ENCODE measurements around the gene SH3RF3.

Gene SH3RF3

DNA sequence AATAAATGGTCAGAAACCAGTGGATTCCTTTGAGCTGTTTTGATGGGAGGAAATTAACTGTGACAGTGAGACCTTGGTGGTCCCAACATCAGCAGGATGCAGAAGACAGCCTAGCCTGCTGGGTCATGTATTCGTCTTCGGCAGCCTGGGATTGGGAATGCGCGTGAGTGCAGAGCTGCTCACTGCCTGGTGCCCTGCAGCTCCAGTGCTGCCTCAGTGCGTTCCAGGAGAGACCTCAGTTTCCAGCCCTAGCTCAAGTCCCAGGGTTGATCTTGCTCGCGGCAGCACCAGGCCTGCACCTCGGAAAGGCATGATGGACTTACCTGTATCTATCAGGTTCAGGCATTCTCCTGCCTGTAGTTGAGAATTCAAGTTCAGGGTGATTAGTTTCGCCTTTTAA, 203.9 kb downstream of the SH3RF3 start:
- H3K4me3 ChIP-seq (ENCODE audit: low read length), result no peak overlapping the region
- TF ChIP-seq, protein P1, sequence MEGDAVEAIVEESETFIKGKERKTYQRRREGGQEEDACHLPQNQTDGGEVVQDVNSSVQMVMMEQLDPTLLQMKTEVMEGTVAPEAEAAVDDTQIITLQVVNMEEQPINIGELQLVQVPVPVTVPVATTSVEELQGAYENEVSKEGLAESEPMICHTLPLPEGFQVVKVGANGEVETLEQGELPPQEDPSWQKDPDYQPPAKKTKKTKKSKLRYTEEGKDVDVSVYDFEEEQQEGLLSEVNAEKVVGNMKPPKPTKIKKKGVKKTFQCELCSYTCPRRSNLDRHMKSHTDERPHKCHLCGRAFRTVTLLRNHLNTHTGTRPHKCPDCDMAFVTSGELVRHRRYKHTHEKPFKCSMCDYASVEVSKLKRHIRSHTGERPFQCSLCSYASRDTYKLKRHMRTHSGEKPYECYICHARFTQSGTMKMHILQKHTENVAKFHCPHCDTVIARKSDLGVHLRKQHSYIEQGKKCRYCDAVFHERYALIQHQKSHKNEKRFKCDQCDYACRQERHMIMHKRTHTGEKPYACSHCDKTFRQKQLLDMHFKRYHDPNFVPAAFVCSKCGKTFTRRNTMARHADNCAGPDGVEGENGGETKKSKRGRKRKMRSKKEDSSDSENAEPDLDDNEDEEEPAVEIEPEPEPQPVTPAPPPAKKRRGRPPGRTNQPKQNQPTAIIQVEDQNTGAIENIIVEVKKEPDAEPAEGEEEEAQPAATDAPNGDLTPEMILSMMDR (IDR thresholded peaks at IDR 0.05; ENCODE audit: insufficient read depth, low read depth, low read length, missing control alignments), result no peak
- DNase-seq (ENCODE audit: low read depth), result no peak

DNA sequence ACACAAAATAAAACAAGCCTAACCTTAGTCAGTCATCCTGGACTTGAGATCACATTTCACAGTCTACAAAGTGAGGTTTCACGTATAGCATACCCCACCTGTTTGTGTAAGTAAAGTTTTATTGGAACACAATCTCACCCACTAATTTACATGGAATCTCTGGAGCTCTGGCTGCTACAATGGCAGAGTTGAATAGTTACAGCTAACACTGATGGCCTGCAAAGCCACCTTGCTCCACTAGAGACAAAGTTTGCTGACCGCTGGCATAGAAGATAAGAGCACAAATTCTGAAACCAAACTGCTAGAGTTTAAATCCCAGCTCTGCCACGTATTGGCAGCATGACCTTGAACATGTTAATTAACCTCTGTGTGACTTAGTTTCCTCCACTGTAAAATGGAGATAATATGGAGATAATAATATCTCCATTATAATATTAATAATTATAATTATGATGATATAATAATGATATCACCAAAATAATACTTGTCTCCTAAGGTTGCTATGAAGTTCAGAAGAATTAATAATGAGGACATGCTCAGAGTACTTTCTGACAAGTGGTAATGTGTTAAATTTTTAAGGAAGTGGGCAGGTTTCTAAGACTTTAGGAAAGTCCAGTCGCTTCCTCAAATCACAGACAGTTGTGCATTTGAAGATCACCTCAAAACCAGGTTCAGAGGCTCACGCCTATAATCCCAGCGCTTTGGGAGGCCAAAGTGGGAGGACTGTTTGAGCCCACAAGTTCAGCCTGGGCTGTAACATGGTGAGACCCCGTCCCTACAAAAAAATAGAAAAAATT, 204.6 kb downstream of the SH3RF3 start:
- H3K4me3 ChIP-seq (ENCODE audit: low read length), result no peak overlapping the region
- TF ChIP-seq, protein P1 (IDR thresholded peaks at IDR 0.05; ENCODE audit: insufficient read depth, low read depth, low read length, missing control alignments), result no peak
- DNase-seq (ENCODE audit: low read depth), result no peak

DNA sequence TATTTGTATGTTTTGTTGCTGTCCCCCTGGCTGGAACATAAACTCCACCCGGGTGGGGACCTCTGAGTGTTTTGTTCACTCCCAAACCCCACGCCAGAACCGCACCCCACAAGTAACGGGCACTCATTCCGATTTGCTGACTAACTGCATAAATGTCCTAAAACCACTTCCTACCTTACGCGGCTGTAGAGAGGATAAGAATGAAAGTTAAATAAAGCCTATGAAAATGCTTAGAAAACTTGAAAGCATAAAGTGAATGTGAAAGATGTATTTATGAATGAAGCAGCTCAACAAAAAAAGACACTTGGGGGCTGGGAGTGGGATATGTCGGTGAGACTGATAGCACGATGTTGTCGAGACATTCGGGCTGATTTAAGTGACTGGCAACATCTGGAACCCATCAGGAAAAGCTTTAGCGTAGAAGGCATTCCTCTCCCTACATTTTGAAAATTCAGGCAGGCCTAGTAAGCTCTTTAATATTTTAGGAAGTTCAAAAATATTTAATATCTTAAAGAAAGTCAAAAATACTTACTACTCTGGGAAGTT, 206.7 kb downstream of the SH3RF3 start:
- DNase-seq (ENCODE audit: low read depth), result peak; percentile 23
- no peak overlapping the region for H3K4me3 ChIP-seq (ENCODE audit: low read length)
- TF ChIP-seq, protein P1 (IDR thresholded peaks at IDR 0.05; ENCODE audit: insufficient read depth, low read depth, low read length, missing control alignments), result no peak

- TF ChIP-seq, protein P1 (IDR thresholded peaks at IDR 0.05; ENCODE audit: insufficient read depth, low read depth, low read length, missing control alignments), result no peak
- H3K4me3 ChIP-seq (ENCODE audit: low read length), result no peak overlapping the region
- no peak for DNase-seq (ENCODE audit: low read depth)
These were observed 207.3 kb downstream of the SH3RF3 start for GRCh38 chr2:109336296-109336695.

DNA sequence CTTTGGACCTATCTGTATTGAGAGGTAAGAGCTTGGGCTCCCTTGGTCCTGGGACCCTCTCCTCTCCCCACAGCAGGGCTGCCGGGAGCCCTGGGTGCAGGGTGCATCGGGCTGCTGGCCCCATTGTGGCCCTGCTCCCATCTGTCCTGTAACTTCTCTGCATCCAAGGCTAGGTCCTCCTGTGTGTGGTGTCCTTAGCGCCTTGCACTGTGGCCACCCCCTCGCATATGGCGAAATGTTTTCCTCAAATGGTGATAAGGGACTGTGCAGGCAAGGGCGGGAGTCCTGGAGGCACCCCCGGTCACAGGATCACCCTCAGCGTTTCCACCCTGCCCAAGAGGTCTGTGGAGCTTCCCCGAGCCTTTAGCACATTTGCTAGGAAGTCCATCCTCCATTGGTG, 208.2 kb downstream of the SH3RF3 start:
- TF ChIP-seq, protein P1 (IDR thresholded peaks at IDR 0.05; ENCODE audit: insufficient read depth, low read depth, low read length, missing control alignments), result no peak
- no peak for DNase-seq (ENCODE audit: low read depth)
- H3K4me3 ChIP-seq (ENCODE audit: low read length), result no peak overlapping the region

DNA sequence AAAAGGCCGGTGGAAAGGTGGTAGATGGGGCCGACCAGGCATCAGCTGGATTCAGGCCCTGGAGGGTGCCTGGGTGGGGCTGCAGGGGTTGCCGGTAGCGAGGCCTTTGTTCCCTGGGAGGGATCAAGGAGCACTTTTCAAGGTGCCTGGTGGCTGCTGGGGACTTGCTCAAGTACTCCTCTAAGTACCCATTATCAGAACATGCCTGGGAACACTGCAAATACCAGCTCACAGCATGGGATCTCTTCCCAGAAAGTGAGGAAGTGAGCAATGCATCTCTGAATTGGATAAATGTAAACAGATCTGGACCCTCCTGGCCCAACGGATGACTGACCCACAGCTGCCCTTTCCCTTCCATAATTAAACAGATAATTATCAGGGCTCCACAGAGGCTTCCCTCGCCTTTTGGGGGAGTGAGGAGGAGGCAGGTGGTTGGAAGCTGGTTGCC, 210.5 kb downstream of the SH3RF3 start:
- no peak overlapping the region for H3K4me3 ChIP-seq (ENCODE audit: low read length)
- TF ChIP-seq, protein P1 (IDR thresholded peaks at IDR 0.05; ENCODE audit: insufficient read depth, low read depth, low read length, missing control alignments), result no peak
- DNase-seq (ENCODE audit: low read depth), result no peak
